ENCODE data around the gene MAGEB4.

GRCh38 chrX:30196322-30196721 is 45.5 kb upstream of the MAGEB4 start:
- TF ChIP-seq POLR2A (IDR thresholded peaks at IDR 0.05) (no peak), CTCF (IDR thresholded peaks at IDR 0.05 in 4 of 5, conservative IDR thresholded peaks at IDR 0.05 in 1 of 5) (no peak)

Data from gastrocnemius medialis (tissue), 4 donors.